Muscle of arm (tissue), 12 donors: Measurements from ENCODE around the gene DLG2. TPM values are rescaled to one million over a fixed set of nuclear protein-coding genes. Genes with fewer than 3 reads are reported as not detected.
A peak's percentile ranks its signal among the peaks of the same experiment; 100 is the strongest.
"Not testable (repeated sequence)": the region's sequence is repeated elsewhere in the genome, so short reads cannot be mapped to it uniquely, and the experiment has no call there.

ENCODE experiments used
- DNase-seq: peaks from one replicate; pipeline ENCODE4 v3.0.0-alpha.2; 2013
- polyA plus RNA-seq, 12 donors: library from polyadenylated mRNA; unstranded; fragments of 120-200 nt; gene quantifications; one replicate each; pipeline ENCODE4 v1.2.1, GENCODE V29; 2013; ENCODE audit not compliant: insufficient read length in 12 of 12

DLG2 gene
- polyA plus RNA-seq, 12 donors = 8.3 to 18.2 (median 14.0) TPM; not detected in 1

DNA sequence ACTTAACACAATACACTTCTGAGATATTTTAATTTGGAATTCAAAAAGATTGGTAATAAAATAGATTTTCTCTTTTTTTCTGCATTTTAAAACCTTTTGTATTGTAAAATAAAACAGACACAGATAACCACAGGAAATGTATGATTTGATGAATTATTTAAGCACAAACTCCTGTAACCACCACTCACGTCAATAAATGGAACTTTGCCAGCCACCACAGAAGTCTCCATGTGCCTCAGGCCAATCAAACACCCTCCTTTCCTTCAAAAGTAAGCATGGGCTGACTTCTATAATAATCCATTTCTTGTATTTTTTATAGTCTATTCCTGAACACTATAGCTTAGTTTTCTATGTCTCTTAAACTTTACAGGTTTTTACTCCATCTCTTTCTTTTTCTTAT is 721.7 kb downstream of the DLG2 start:
- DNase-seq = no peak

DNA sequence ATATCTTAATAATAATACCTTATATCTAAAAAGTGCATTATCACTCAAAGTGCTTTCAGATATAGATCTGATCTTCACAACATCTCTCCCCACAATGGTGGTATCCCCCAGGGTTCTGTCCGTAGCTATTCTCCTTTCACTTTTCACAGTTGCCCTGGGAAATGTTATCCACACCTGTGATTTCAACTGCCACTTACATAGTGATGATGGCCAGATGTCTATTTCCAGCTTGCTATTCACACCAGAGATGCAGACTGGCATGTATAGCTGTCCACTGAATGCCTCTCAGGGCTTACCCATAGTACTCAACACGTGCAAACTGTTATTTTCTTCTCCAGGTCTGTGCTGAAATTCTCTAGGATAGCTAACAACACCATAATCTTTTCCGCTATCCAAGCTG is 724.7 kb downstream of the DLG2 start:
- no peak for DNase-seq

DNA sequence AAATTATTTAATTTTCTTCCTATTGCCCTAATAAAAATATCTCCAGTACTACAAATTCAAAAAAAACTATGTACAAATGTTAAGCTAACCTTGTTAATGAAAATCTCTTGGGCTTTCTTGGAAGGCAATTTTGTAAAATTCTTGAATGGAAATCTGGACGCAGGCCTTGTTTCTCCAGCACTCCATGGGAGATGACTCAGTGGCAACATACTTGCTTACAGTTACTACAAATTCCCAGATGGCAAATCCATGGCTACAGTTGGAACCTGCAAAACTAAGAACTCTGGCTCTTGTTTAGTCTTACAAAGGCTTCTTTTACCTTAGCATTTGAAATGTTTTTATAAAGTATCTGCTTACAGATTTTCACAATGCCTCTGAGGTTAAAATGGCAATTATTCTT is 725.2 kb downstream of the DLG2 start:
- DNase-seq = peak; percentile 61

DNA sequence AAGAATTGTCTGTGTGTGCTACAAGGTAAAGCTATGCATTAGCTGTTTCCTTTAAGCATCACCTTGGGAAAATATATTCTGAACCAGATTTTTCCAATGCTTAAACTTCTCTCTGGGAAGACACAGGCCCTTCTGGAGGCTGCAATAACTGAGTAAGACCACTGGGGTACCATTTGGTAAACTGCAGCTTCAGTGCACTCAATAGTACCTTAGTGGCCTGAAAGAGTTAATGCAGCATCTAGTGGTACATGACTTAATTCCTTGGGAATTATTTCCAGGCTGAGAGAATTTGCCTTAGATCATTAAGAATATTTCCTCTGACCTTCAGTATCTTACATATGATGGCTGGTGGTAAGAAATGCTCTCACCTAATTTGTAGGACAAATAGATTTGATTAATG is 727.4 kb downstream of the DLG2 start:
- DNase-seq = no peak

DNA sequence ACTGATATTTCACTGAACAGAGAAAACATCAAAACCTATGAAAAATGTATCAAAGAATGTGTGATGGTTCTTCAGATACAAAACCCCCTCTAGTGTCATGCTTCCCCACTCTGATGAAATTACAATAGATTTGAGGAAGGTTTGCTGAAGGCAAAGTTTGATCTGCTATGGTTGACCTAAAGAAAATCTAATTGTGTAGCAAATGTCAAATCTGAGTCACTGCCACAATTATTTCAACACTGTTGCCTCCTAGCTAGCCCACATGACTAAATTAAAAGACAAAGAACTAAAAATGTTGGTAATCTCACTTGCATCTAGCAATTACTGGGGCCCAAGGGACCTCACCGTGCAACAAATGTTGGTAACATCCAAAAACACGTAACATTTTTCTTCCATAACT is 728.0 kb downstream of the DLG2 start:
- no peak for DNase-seq

DNA sequence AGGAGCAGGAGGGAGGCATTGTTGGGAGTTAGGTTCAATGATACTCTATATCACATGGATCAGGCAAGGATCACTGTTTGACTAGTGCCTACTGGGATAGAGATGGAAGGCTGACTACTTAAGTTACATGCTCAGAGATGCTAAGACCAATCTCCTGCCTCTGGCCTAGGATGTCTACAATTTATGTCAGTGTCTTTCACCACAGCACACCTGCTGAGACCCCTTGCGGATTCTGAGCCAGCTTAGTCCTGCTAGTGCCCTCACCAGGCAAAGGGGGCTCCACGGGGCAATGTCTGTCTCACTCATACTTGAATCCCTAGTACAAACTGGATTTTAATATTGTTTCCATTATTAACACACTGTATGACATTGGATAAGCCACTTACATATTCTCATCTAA is 732.5 kb downstream of the DLG2 start:
- DNase-seq = no peak

DNA sequence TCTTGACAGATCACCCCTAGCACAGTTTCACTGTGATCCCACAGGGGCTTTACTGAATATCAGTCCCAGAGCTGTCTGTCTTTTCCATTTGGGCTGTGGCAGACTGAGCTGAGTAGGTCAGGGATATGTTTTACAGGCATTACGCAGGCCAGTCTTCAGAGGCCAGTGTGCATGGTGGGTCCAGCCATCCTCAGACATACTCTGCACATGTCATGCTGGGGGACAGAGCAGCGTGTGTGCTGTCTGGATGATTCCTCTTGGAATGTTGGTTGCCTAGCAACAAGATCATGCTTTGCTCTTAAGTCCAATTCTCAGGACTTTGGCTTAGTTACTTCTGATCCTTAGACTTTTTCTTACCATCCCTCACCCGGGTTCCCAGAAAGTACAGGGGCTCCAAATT is 736.5 kb downstream of the DLG2 start:
- peak; percentile 12 for DNase-seq

DNA sequence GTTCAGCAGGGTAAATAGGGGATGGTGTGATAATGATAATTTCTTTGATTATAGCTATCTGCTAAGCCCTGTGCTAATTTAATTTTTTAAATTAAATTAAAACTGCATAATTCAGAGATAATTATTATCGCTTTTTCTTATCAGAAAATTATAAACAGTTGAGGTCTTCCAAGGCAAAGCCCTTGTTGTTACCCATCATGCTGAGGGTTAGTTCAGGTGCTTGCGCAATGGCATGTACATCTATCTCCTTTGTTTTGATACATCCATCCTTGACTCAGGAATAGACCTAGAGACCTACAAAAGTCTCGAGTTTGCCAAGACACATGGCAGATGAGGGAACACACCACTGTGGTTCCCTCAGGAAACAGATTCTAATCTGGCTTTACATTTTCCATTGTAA is 737.6 kb downstream of the DLG2 start:
- no peak for DNase-seq

DNA sequence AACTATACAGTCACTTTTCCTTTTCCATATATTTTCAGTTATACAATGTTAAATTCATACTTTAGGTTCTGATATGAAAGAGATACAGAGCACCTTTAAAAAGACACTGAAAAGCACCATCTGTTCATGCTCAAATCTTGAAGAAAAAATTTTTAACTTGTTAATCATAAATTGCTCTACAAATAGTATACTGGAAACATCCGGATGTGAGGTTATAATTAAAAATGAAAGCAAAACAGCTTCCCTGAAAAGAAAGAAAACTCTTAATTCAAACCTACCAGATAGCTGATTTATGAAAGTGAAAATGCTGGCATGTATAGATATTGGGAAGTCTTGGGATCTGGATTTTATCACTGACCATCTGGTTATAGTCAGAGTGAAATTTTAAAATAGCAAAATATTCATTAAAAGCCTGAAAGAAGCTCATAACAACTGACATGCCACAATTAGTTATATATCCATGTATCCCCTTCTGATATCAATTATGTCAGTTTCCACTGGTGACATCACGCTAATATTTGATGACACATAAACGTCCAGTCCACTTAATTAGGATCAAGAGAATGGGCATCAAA is 740.0 kb downstream of the DLG2 start:
- no peak for DNase-seq

DNA sequence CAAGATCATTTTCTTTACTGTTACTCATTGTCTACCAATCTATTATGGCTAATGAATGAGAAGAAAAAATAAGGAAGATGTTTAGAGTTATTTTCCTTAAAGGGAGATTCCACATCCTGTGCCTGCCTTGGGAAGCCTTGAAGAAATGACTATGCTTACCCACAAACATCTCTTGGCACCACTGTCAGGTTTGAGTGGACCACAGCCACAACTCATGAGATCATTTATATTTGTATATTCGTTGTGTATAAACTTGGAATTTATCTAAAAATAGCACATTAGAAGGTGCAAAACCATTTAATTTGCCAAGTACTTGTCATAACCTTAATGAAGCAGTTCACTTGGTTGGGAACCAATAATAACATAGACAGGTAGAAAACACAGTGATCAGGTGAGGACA is 740.8 kb downstream of the DLG2 start:
- DNase-seq = no peak

DNA sequence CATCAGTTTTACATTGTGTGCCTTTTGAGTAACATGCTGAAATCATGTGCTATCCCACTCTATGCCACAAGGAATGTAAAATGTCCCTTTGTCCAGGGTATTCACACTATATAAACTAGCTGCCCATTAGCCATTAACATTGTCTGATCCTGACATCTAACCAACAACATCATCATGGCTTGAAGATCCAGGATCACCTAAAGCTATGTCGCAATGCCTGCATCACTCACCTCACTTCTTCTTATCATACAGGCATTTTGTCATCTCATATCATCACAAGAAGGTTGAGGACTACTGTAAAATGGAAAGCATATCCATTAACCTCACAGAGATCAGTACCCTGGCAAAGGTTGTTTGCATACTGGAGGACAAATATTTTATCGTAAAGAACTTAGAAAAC is 742.3 kb downstream of the DLG2 start:
- DNase-seq = no peak

DNA sequence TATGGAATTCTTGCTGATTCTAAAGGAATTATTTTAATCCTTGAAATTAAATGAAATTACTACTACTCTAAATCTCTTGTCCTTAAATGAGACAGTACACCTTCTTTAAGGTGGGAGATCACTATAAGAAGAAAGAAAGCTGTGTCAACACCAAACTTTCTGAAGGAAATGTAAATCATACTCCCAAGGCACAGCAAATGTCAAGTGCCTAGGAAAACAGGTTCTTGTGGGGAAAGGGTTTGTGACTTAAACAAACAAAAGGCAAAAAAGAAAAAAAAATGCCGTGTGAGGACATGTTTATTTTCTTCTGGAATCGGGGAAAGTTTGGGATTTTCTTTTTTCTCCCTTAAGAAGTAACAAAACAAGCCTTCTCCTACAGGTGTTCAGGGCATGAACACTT is 745.1 kb downstream of the DLG2 start:
- DNase-seq = no peak

DNA sequence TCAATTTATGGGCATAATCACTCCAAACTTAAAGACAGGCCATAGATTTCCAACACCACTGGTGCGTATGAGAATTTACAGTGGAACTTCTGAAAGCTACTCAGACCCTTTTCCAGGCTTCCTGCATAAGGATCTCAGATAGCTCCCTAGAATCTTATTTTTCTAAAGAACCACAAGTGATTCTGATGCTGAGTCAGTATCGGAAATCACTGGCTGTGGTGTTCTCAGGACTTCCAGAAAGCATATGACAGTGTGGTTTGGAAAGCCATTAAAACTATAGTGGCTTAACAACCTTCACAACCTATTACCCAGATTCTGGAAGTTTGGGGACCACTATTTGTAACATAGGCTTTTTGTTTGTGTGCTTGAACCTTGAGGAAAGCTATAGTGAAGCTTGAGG is 756.0 kb downstream of the DLG2 start:
- DNase-seq = no peak

DNA sequence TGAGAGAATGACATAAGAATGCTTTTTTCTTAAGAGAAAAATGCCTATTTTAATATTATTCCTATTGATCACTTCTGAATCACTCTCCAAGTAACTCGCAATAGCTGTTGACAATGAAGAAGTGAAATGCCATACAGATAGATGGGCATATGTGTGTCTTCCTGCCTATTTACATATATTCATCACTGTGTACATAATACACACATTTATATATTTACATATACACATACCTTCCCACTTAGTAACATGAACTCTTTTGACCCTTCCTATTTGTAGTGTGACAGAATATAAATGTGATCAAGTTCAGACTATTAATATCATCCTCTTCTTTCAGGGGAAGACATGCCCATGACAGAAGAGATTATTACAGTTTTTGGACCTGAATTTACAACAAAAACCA is 756.7 kb downstream of the DLG2 start:
- DNase-seq = no peak

DNA sequence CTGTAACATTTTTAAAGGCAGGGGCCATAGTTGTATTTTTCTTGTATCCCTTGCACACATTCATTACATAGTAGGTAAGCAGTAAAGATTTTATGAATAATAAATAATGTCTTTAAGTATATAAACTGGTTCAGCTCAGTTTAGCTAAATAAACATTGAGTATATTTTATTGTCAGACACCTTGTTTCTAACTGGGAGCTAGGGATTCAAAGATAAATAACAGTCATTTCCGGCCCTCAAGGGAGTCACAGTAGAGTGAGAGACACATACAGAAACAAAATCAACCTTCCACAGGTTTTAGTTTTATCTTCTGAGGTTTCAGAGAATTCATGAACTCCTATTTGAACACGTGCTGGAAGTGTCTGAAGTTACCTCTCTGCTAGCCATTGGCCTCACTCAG is 760.2 kb downstream of the DLG2 start:
- no peak for DNase-seq

DNA sequence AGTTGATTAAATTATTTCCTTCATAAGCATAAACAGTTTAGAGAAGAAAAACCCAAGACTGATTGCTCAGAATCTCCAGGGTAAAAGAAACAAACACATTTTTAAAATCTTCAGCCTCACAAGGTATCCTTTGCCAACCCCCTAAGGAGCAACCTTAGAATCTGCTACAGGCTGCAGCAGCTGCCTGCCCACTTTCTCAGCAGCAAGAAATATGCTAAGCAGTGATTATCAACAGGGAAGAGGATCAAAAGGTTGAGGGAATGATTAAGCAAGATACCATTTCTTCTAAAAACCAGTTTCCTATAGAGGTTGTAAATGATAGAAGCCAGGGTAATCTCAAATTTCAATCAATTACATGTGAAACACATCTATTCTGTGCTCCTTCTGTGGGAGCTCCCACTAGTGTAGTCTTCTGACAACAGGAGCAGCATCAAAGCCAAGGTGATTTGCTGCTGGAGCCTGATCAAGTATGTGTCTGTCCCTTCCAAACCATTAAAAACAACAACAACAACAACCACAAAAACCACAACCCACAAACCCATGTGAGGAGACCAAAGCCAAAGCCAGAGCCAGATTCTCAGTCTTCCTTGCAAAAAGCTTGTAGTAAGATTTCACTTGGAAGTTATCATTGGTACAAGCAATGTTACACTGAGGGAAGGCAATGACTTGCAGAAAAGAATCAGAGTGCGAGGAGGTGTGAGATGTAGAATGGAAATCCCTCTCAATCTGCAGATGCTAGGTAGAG is 761.2 kb downstream of the DLG2 start:
- no peak for DNase-seq

DNA sequence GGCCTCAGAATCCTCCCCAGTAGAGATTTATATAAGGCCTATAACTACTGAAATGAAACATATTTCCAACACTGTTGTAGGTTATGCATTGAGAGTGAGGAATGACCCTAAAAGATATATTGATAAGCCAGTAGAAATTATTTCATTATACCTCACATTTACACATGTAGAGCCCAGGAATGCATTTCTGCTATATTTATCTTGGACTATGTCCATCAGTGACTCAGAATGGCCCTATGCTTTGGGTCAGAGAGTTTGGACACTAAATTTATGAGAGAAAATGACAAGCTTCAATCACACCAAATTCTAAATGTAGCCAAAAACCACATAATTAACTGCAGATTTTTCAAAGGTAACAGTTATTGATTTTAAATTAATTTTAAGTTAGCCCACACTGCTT is 761.9 kb downstream of the DLG2 start:
- no peak for DNase-seq

DNA sequence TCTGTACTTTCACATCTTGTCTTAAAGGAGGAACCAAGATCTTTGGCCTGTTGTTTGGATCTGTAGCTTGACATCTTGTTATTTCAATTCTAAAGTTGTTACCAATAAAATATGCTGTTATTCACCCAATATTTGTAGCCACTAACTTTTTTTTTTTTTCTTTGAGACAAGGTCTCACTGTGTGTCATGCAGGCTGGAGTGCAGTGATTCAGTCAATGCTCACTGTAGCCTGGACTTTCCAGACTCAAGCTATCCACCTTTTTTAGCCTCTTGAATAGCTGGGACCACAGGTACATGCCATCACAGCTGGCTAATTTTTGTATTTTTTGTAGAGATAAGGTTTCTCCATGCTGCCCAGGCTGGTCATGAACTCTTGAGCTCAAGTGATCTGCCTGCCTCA is 769.4 kb downstream of the DLG2 start:
- no peak for DNase-seq

DNA sequence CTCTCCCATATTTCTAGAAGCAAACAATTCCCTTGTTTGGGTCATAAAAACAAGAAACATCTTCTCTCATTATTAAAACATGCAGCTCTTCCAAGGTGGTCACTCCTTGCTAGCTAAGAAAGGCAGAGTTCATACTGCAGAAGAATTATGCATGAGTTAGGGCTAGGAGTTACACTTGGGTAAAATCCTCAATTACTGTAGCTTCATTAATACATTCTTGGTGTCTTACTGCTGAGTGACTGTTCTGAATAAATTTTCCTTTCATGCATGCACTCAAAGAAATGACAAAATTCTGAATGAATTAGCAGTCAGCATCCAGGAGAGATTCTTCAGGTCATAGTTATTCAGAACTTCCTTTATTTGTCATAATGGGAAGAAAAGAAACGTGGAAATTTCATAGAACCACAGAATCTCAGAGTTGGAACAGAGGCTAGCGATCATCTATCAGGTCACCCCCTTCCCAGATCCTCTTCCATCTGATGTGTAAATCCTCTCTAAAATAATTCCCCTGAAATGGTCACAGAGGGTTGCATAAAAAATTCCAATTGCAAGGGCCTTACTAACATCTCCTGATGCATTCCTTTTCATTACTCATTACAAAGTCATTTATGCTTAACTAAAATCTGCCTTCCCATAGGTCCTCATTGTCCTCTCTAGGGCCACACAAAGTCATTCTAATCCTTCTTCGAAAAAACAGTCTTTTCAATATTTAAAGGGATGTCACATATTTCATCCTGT is 771.5 kb downstream of the DLG2 start:
- no peak for DNase-seq

DNA sequence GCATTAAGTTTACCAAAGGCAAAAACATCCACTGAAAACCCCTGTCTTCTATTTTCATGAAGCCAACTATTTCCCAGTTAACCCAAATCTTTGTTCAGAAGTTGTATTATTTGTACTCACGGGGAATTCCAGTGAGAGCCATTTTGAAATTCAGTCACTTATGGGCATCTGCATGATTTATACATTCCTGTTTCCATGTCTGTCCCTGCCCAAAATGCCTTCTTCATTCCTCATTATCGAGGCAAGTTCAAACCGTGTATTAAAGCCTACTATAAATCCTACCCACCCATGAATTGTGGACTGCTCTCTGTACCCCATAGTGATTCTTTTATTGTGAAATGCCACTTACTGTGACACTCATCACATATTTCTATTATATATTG is 772.7 kb downstream of the DLG2 start:
- DNase-seq = no peak

DNA sequence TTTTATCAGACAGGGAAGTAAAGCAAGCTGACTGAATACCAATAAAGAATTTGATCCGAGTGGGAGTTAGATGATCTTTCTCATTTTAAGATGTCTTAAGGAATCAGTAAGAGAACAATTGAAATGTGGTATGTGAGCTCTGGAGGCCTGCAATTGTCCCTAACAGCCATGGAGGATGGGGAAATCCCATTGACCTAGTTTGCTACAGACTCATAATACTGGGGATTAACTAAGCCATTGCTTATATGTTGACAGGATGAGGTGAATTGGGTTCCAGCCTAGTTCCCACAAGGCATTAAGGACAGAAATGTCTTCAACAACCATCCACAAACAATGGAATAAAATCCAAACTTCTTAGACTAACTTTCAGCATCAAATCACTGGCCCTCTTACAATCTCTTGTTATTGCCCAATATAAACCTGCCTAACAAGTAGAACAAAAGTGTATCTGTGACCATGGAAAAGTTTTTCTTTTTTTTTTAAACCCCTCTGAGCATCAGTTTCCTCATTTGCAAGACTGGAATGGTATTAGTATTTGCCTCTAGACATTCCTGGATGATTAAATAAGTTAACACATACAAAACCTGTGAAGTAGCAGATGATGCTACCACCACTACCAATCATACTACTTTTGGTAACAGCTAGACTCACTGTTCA is 773.2 kb downstream of the DLG2 start:
- no peak for DNase-seq

DNA sequence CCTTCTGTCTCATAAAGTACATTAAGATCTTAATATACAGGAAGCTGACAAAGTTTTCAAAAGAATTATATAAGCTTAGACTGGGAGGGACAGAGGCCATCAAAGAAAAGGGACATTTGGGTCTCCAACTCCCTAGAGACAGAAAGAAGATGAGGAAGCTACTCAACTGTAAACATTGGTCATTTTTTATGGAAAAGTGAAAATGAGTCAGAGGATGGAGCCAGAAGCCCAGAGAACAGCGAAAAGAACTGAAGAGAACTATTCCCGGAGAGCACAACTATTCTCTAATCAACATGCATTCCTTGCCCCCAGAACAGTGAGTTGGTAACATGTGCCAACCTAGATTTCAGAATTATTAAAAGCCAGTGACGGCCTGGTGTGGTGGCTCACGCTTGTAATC is 779.3 kb downstream of the DLG2 start:
- no peak for DNase-seq

DNA sequence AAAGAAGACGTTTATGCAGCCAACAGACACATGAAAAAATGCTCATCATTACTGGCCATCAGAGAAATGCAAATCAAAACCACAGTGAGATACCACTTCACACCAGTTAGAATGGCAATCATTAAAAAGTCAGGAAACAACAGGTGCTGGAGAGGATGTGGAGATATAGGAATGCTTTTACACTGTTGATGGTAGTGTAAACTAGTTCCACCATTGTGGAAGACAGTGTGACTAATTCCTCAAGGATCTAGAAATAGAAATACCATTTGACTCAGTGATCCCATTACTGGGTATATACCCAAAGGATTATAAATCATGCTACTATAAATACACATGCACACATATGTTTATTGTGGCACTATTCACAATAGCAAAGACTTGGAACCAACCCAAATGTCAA is 786.9 kb downstream of the DLG2 start:
- DNase-seq = not testable (repeated sequence)
